K562 (cell line): ENCODE data around the gene TRERF1.

Experiments used
- E2F4 ChIP-seq: sonication (generic); formaldehyde crosslinking; IDR thresholded peaks from 2 replicates; pipeline ENCODE4 v1.8.0; 2022; ENCODE audit warnings: mild to moderate bottlenecking, low read depth, missing genetic modification reagents
- MAX ChIP-seq: sonication (generic); formaldehyde crosslinking; IDR thresholded peaks from 2 replicates; pipeline ENCODE4 v1.9.0; 2022; ENCODE audit warnings: mild to moderate bottlenecking, missing genetic modification reagents
- NFXL1 ChIP-seq: fragments of 450-650 bp; formaldehyde crosslinking; IDR thresholded peaks from 2 replicates; pipeline ENCODE4 v1.4.0; 2021; ENCODE audit warnings: mild to moderate bottlenecking
- TF ChIP-seq, protein P1 (sequence below): fragments of 450-650 bp; IDR thresholded peaks from 2 replicates; pipeline ENCODE4 v1.6.1; 2016; ENCODE audit warnings: mild to moderate bottlenecking

DNA sequence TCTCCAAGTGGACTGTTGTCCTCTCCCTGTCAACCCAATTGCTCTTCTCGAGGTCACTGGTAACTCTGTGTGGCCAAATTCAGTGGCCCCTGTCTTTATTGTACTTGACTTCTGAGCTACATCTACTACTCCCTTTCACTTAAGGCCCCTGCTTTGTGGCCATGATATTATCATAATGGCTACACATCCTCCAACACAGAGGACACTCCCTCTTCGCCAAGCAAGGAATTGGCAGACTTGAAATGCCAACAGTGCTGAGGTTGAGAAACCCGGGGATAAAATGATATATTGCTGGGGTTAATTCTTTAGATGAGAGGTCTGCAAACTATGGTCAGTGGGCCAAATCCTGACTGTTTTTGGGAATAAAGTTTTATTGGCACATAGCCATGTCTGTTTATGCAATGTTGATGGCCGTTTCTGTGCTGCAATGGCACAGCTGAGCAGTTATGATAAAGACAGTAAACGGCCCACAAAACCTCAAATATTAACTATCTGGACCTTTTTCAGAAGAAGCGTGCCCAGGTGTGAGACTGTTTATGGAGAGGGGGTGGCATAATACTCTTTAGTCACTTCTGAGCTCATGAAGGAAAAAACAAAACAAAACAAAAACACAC lies 222.1 kb downstream of the TRERF1 start:
- no peak for TF ChIP-seq MAX (CRISPR knock-in tag)
- TF ChIP-seq, protein P1, sequence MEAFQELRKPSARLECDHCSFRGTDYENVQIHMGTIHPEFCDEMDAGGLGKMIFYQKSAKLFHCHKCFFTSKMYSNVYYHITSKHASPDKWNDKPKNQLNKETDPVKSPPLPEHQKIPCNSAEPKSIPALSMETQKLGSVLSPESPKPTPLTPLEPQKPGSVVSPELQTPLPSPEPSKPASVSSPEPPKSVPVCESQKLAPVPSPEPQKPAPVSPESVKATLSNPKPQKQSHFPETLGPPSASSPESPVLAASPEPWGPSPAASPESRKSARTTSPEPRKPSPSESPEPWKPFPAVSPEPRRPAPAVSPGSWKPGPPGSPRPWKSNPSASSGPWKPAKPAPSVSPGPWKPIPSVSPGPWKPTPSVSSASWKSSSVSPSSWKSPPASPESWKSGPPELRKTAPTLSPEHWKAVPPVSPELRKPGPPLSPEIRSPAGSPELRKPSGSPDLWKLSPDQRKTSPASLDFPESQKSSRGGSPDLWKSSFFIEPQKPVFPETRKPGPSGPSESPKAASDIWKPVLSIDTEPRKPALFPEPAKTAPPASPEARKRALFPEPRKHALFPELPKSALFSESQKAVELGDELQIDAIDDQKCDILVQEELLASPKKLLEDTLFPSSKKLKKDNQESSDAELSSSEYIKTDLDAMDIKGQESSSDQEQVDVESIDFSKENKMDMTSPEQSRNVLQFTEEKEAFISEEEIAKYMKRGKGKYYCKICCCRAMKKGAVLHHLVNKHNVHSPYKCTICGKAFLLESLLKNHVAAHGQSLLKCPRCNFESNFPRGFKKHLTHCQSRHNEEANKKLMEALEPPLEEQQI = no peak
- TF ChIP-seq E2F4 = no peak
- TF ChIP-seq NFXL1 (CRISPR knock-in tag) = no peak
